Mesenchymal stem cell (in vitro differentiated cells and primary cell): ENCODE results near the gene ERCC3.

ENCODE experiments used
- DNase-seq: peaks from one replicate; pipeline ENCODE4 v3.0.0-alpha.2; 2013
- H2AFZ ChIP-seq: one replicate; pipeline ENCODE4 v1.6.1; 2013; ENCODE audit warnings: low read depth, mild to moderate bottlenecking, control low read depth, inconsistent platforms, low read length, moderate library complexity
- H2AK5ac ChIP-seq: 2 replicates; pipeline ENCODE4 v1.6.1; 2013; ENCODE audit warnings: low read length, moderate library complexity, mild to moderate bottlenecking, inconsistent platforms; ENCODE audit not compliant: severe bottlenecking
- H2BK120ac ChIP-seq: one replicate; pipeline ENCODE4 v1.6.1; 2013; ENCODE audit warnings: low read depth, mild to moderate bottlenecking, inconsistent platforms, low read length, moderate library complexity
- H2BK12ac ChIP-seq, 2 experiments: one replicate each; pipeline ENCODE4 v1.6.1; 2013; ENCODE audit warnings: inconsistent platforms in 2 of 2, low read length in 2 of 2, mild to moderate bottlenecking in 2 of 2, moderate library complexity in 2 of 2, control low read depth in 1 of 2
- H2BK15ac ChIP-seq: one replicate; pipeline ENCODE4 v1.6.1; 2013; ENCODE audit warnings: mild to moderate bottlenecking, low read depth, inconsistent platforms; ENCODE audit not compliant: poor library complexity, severe bottlenecking
- H2BK5ac ChIP-seq: 2 replicates; pipeline ENCODE4 v1.6.1; 2013; ENCODE audit warnings: low read depth, mild to moderate bottlenecking, low read length, control low read depth, inconsistent platforms; ENCODE audit not compliant: poor library complexity, severe bottlenecking
- H3K14ac ChIP-seq, 2 experiments: one replicate each; pipeline ENCODE4 v1.6.1; 2013; ENCODE audit warnings: inconsistent platforms in 2 of 2, low read length in 2 of 2, control low read depth in 1 of 2, mild to moderate bottlenecking in 1 of 2, moderate library complexity in 1 of 2
- H3K18ac ChIP-seq, 2 experiments: one replicate each; pipeline ENCODE4 v1.6.1; 2013; ENCODE audit warnings: inconsistent platforms in 2 of 2, low read length in 2 of 2, control low read depth in 1 of 2, low read depth in 1 of 2, mild to moderate bottlenecking in 1 of 2
- H3K23ac ChIP-seq, 2 experiments: one replicate each; pipeline ENCODE4 v1.6.1; 2013; ENCODE audit warnings: inconsistent platforms in 2 of 2, low read length in 2 of 2, mild to moderate bottlenecking in 2 of 2, moderate library complexity in 2 of 2, control low read depth in 1 of 2
- H3K27ac ChIP-seq: 2 replicates; pipeline ENCODE4 v1.5.1; 2013; ENCODE audit warnings: mild to moderate bottlenecking, moderate library complexity, low read length, control low read depth, inconsistent platforms; ENCODE audit not compliant: poor library complexity, severe bottlenecking
- H3K27me3 ChIP-seq, 2 experiments: 2 replicates each; pipeline versions ENCODE4 v1.6.1 to v1.7.0; 2013; ENCODE audit warnings: low read length in 2 of 2, mild to moderate bottlenecking in 2 of 2, moderate library complexity in 2 of 2, control low read depth in 1 of 2, inconsistent platforms in 1 of 2; ENCODE audit not compliant: control insufficient read depth in 1 of 2, insufficient read depth in 1 of 2
- H3K36me3 ChIP-seq, 2 experiments: 2 replicates each; pipeline versions ENCODE4 v1.6.1 to v1.7.0; 2013; ENCODE audit warnings: low read length in 2 of 2, control low read depth in 1 of 2, inconsistent platforms in 1 of 2, low read depth in 1 of 2, mild to moderate bottlenecking in 1 of 2; ENCODE audit not compliant: insufficient read depth in 2 of 2, control insufficient read depth in 1 of 2
- H3K4ac ChIP-seq, 2 experiments: one replicate each; pipeline ENCODE4 v1.6.1; 2013; ENCODE audit warnings: inconsistent platforms in 2 of 2, low read length in 2 of 2, mild to moderate bottlenecking in 2 of 2, moderate library complexity in 2 of 2, control low read depth in 1 of 2, low read depth in 1 of 2
- H3K4me1 ChIP-seq: 2 replicates; pipeline ENCODE4 v1.6.1; 2013; ENCODE audit warnings: low read depth, low read length, control low read depth; ENCODE audit not compliant: control insufficient read depth, insufficient read depth
- H3K4me2 ChIP-seq: 2 replicates; pipeline ENCODE4 v1.6.1; 2013; ENCODE audit warnings: low read length, mild to moderate bottlenecking, inconsistent platforms; ENCODE audit not compliant: poor library complexity, severe bottlenecking
- H3K4me3 ChIP-seq, 2 experiments: 2 replicates each; pipeline versions ENCODE4 v1.5.1 to v1.7.0; 2013; ENCODE audit warnings: low read length in 2 of 2, mild to moderate bottlenecking in 2 of 2, control low read depth in 1 of 2, low read depth in 1 of 2; ENCODE audit not compliant: insufficient read depth in 1 of 2
- H3K79me1 ChIP-seq: replicated peaks from 2 replicates; pipeline ENCODE4 v1.6.1; 2013; ENCODE audit warnings: mild to moderate bottlenecking, control low read depth, low read length, inconsistent platforms; ENCODE audit not compliant: poor library complexity, severe bottlenecking
- H3K9ac ChIP-seq: 2 replicates; pipeline ENCODE4 v1.7.0; 2013; ENCODE audit warnings: mild to moderate bottlenecking, low read length, moderate library complexity
- H3K9me3 ChIP-seq: 2 replicates; pipeline ENCODE4 v1.7.0; 2013; ENCODE audit warnings: mild to moderate bottlenecking, low read length; ENCODE audit not compliant: control insufficient read depth
- H4K8ac ChIP-seq: one replicate; pipeline ENCODE4 v1.6.1; 2013; ENCODE audit warnings: inconsistent platforms, mild to moderate bottlenecking, low read length, moderate library complexity
- H4K91ac ChIP-seq: one replicate; pipeline ENCODE4 v1.6.1; 2013; ENCODE audit warnings: mild to moderate bottlenecking, low read length, inconsistent platforms
- WGBS: methylation state at CpG from one replicate; pipeline ENCODE4 v1.1.7; 2013; ENCODE audit warnings: mixed read lengths; 5-methylcytosine and 5-hydroxymethylcytosine counted together

The ERCC3 gene

DNA sequence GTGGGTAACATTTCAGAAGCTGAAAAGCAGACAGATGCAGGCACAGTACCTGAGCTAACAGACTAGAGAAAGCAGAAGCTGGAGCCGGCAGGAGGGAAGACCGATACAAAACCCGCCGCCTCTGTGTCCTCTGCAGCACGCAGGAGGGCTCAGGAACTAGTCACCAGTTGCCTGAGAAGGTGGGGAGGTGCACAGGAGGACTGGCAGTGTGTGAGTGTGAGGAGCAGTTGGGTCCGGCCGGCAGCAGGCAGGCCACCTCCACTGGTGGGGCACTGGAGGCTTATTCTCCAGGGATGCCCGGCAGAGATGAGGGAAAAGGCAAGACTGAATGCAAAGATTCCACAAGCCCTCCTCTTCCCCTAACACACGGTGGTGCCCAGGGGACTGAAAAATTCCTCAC is 18.2 kb downstream of the ERCC3 start:
- WGBS = 95% methylated on average over 9 of the region's 9 CpGs

DNA sequence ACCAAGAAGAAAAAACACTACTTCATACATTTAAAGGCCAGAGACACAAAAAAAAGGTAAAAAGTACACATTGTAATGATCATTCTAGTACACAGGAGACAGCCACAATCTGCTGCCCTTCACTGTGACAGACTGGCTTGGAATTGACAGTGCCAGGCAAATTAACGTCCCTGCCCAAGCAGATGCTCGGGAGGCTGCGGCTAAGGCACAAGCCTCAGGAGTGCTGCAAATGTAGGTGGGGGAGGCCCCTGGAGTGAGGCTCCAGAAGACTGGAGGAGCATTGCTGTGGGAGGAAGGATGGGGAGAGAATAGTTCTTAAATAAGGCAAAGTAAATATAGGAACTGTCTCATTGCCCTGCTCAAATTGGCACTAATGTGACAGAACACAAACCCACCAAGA is 18.6 kb downstream of the ERCC3 start:
- no peak overlapping the region for H3K4me3 ChIP-seq
- H2BK12ac ChIP-seq = no peak overlapping the region
- H3K4ac ChIP-seq = no peak overlapping the region
- H3K79me1 ChIP-seq = peaks cover 55% of the 10 kb centered on the region
- H3K27me3 ChIP-seq = no peaks in the 10 kb centered on the region
- no peak overlapping the region for H2BK5ac ChIP-seq
- H3K36me3 ChIP-seq = peaks cover 72 to 89% of the 10 kb centered on the region in 2 experiments
- no peak overlapping the region for H3K23ac ChIP-seq
- 97% methylated on average over 3 of the region's 3 CpGs for WGBS
- DNase-seq = no peak
- H2AK5ac ChIP-seq = no peak overlapping the region
- H3K27ac ChIP-seq = no peak overlapping the region
- H3K14ac ChIP-seq = no peak overlapping the region
- no peak overlapping the region for H2BK15ac ChIP-seq
- H3K4me2 ChIP-seq = no peak overlapping the region
- no peaks in the 10 kb centered on the region for H3K9me3 ChIP-seq
- H4K8ac ChIP-seq = no peak overlapping the region
- H3K4me1 ChIP-seq = no peaks in the 10 kb centered on the region
- H4K91ac ChIP-seq = no peak overlapping the region
- no peak overlapping the region for H2BK120ac ChIP-seq
- H2AFZ ChIP-seq = no peak overlapping the region
- no peak overlapping the region for H3K18ac ChIP-seq
- H3K9ac ChIP-seq = no peak overlapping the region

More for the DNA sequence above, 18.2 kb downstream of the ERCC3 start:
- peak overlapping the region; percentile 19 for H4K8ac ChIP-seq
- H2AFZ ChIP-seq = no peak overlapping the region
- H3K14ac ChIP-seq = no peak overlapping the region
- no peaks in the 10 kb centered on the region for H3K4me1 ChIP-seq
- H2BK120ac ChIP-seq = no peak overlapping the region
- no peaks in the 10 kb centered on the region for H3K27me3 ChIP-seq
- H3K4ac ChIP-seq = no peak overlapping the region
- peaks cover 52% of the 10 kb centered on the region for H3K79me1 ChIP-seq
- no peak overlapping the region for H2BK15ac ChIP-seq
- no peak overlapping the region for H4K91ac ChIP-seq
- H3K23ac ChIP-seq = no peak overlapping the region
- no peak overlapping the region for H3K4me2 ChIP-seq
- H3K18ac ChIP-seq = no peak overlapping the region
- H2BK12ac ChIP-seq = no peak overlapping the region
- no peak overlapping the region for H2BK5ac ChIP-seq
- no peak overlapping the region for H2AK5ac ChIP-seq
- no peak for DNase-seq
- no peak overlapping the region for H3K4me3 ChIP-seq
- H3K9ac ChIP-seq = no peak overlapping the region
- no peak overlapping the region for H3K27ac ChIP-seq
- peaks cover 69 to 88% of the 10 kb centered on the region in 2 experiments for H3K36me3 ChIP-seq
- H3K9me3 ChIP-seq = no peaks in the 10 kb centered on the region

DNA sequence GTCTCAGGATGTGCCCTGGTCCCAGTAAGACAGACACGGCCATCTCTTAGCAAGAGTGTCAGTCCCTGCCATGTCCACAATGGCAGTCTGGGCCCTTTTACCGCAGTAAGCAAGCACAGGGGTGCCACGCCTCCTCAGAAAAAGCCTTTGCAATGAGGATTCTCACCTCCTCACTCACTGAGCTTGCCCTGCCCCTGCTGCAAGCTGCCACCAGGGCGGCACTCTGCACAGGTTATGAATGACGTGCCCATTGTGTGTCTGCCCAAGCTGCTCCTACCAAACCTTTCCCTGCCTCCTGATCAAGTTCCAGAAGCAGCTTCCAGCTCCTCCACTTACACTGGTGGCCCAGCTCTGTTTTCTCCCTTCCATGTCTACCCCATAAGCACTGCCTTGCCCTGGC is 23.3 kb downstream of the ERCC3 start:
- Histone ChIP-seq H2AK5ac (no peak overlapping the region), H3K79me1 (peaks cover 34% of the 10 kb centered on the region), H4K8ac (no peak overlapping the region), H3K4me2 (no peak overlapping the region), H3K23ac (no peak overlapping the region), H2BK5ac (no peak overlapping the region), H3K9me3 (no peaks in the 10 kb centered on the region), H3K4me3 (no peak overlapping the region), H2BK15ac (no peak overlapping the region), H3K27ac (no peak overlapping the region), H3K36me3 (peaks cover 61 to 83% of the 10 kb centered on the region in 2 experiments), H3K4ac (no peak overlapping the region), H2BK12ac (no peak overlapping the region), H3K4me1 (no peaks in the 10 kb centered on the region), H3K9ac (no peak overlapping the region), H4K91ac (no peak overlapping the region), H3K18ac (no peak overlapping the region), H2BK120ac (no peak overlapping the region), H3K14ac (no peak overlapping the region), H3K27me3 (no peaks in the 10 kb centered on the region), H2AFZ (no peak overlapping the region)
- WGBS = 98% methylated on average over 5 of the region's 5 CpGs
- no peak for DNase-seq

DNA sequence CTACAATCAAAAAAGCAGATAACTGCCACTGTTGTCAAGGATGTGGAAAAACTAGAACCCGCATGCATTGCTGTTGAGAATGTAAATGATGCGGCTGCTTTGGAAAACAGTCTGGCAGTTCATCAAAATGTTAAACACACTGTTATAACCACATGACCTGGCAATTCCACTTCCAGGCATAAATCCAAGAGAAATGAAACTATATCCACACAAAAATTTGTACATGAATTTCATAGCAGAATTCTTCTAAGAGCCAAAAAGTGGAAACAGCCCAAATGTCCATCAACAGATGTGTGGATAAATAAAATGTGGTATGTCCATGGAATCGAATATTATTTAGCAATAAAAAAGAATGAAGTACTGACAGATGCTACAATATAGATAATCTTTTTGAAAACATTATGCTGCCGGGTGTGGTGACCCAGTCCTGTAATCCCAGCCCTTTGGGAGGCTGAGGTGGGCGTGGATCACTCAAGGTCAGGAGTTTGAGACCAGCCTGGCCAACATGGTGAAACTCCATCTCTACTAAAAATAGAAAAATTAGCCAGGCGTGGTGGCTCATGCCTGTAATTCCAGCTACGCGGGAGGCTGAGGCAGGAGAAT is 32.0 kb downstream of the ERCC3 start:
- Histone ChIP-seq H2AK5ac (no peak overlapping the region), H3K9me3 (no peaks in the 10 kb centered on the region), H3K79me1 (peaks cover 4% of the 10 kb centered on the region), H2AFZ (no peak overlapping the region), H2BK120ac (no peak overlapping the region), H3K4me2 (no peak overlapping the region), H2BK12ac (no peak overlapping the region), H3K9ac (no peak overlapping the region), H3K27ac (no peak overlapping the region), H3K23ac (no peak overlapping the region), H3K14ac (no peak overlapping the region), H3K4me1 (no peaks in the 10 kb centered on the region), H4K8ac (no peak overlapping the region), H4K91ac (no peak overlapping the region), H3K18ac (no peak overlapping the region), H3K4ac (no peak overlapping the region), H2BK5ac (no peak overlapping the region), H3K4me3 (no peak overlapping the region), H3K36me3 (peaks cover 39 to 70% of the 10 kb centered on the region in 2 experiments), H3K27me3 (no peaks in the 10 kb centered on the region), H2BK15ac (no peak overlapping the region)
- DNase-seq = no peak
- 97% methylated on average over 7 of the region's 8 CpGs for WGBS
